NCI-H82 treated with DMSO at 0.1 percent for 48 hours (cell line): ENCODE data around the gene DCK.

Experiments
- DNase-seq: peaks from one replicate; lab custom pipeline; 2025; ENCODE audit not compliant: unreplicated experiment; lab: John Stamatoyannopoulos, UW

DCK gene

GRCh38 chr4:70993181-70994068, at the start of gene DCK:
Gene DCK, plus strand, starts transcription at chr4:70993649. Its CDS starts 187 bp downstream, at chr4:70993836.
- DNase-seq, result peak; percentile 75

- no peak for DNase-seq
Observed at GRCh38 chr4:70945046-70945445, 48.4 kb upstream of the DCK start.

GRCh38 chr4:70945452-70946055, 47.9 kb upstream of the DCK start:
- no peak for DNase-seq

- no peak for DNase-seq
Observed at GRCh38 chr4:70946939-70947338, 46.5 kb upstream of the DCK start.

GRCh38 chr4:70948665-70949260, 44.7 kb upstream of the DCK start:
- no peak for DNase-seq

GRCh38 chr4:70954032-70954431, 39.4 kb upstream of the DCK start:
- no peak for DNase-seq

- DNase-seq, result no peak
Observed at GRCh38 chr4:70956549-70957210, 36.8 kb upstream of the DCK start.

GRCh38 chr4:70958681-70959080, 34.8 kb upstream of the DCK start:
- DNase-seq, result no peak

GRCh38 chr4:70969076-70969475, 24.4 kb upstream of the DCK start:
- no peak for DNase-seq

- no peak for DNase-seq
Observed at GRCh38 chr4:70976252-70976651, 17.2 kb upstream of the DCK start.

GRCh38 chr4:70979445-70980008, 13.9 kb upstream of the DCK start:
- no peak for DNase-seq

- DNase-seq, result no peak
Observed at GRCh38 chr4:70980196-70980595, 13.3 kb upstream of the DCK start.

- no peak for DNase-seq
Observed at GRCh38 chr4:70984106-70984505, 9.3 kb upstream of the DCK start.

- DNase-seq, result no peak
Observed at GRCh38 chr4:70984589-70984988, 8.9 kb upstream of the DCK start.

- no peak for DNase-seq
Observed at GRCh38 chr4:70991596-70991995, 1.9 kb upstream of the DCK start.

GRCh38 chr4:70992391-70992881, 1.0 kb upstream of the DCK start:
- DNase-seq, result no peak

- no peak for DNase-seq
Observed at GRCh38 chr4:70994069-70994366, 569 bp downstream of the DCK start.

- DNase-seq, result no peak
Observed at GRCh38 chr4:70994387-70995099, 1.1 kb downstream of the DCK start.

- no peak for DNase-seq
Observed at GRCh38 chr4:70996018-70996360, 2.5 kb downstream of the DCK start.

- DNase-seq, result no peak
Observed at GRCh38 chr4:70997036-70997435, 3.6 kb downstream of the DCK start.

- DNase-seq, result no peak
Observed at GRCh38 chr4:70997546-70997945, 4.1 kb downstream of the DCK start.
